DND-41 (cell line): ENCODE results near the gene ATG14.

Source experiments
- CTCF ChIP-seq: IDR thresholded peaks from 2 replicates; pipeline ENCODE4 v1.5.1; 2012; ENCODE audit warnings: borderline replicate concordance, low read length, moderate library complexity, mild to moderate bottlenecking; ENCODE audit not compliant: poor library complexity, severe bottlenecking; ENCODE audit errors: extremely low read depth
- EZH2 ChIP-seq: IDR thresholded peaks from 3 replicates; pipeline ENCODE4 v1.6.1; 2012; ENCODE audit warnings: borderline replicate concordance, low read depth, mild to moderate bottlenecking, moderate library complexity, low read length, inconsistent platforms; ENCODE audit not compliant: severe bottlenecking

- TF ChIP-seq CTCF, result no peak
- no peak for TF ChIP-seq EZH2
Observed at GRCh38 chr14:55432628-55433027, 21.0 kb upstream of the ATG14 start.
